ENCODE data around the gene LRRC3C.
A peak's percentile ranks its signal among the peaks of the same experiment; 100 is the strongest.
"Not testable (repeated sequence)": the region's sequence is repeated elsewhere in the genome, so short reads cannot be mapped to it uniquely, and the experiment has no call there.

The LRRC3C gene

DNA sequence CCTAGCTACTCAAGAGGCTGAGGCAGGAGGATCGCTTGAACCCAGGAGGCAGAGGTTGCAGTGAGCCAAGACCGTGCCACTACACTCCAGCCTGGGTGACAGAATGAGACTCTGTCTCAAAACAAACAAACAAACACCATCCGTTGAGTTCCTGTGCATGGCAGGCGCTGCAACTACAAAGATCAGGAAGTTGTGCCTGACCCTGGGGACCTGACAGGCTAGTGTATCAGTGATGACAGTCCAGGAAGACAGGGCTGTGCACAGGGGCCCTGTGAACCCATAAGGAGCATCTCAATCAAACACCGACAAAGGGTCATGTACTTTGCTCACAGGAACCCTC, 20.9 kb downstream of the LRRC3C start:
- not testable (repeated sequence) for DNase-seq (ENCODE audit: low read depth)

DNA sequence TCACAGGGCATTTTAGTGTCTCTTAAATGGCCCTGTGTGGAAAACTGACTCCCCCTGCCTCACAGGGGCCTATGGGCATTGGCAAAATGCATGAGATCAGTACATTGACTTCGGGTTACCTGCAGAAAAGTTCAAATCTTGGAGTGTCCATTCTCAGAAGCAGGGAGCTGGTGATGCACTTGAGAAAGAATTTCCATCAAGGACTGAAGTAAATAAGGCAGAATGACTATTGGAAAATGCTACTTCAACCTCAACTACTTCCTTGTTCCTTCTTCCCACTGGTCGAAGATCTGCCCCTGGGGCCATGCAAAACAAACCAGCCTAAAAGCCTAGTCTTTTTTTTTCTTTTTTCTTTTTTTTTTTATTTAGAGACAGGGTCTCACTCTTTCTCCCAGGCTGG, 21.5 kb downstream of the LRRC3C start:
- no peak for DNase-seq (ENCODE audit: low read depth)

DNA sequence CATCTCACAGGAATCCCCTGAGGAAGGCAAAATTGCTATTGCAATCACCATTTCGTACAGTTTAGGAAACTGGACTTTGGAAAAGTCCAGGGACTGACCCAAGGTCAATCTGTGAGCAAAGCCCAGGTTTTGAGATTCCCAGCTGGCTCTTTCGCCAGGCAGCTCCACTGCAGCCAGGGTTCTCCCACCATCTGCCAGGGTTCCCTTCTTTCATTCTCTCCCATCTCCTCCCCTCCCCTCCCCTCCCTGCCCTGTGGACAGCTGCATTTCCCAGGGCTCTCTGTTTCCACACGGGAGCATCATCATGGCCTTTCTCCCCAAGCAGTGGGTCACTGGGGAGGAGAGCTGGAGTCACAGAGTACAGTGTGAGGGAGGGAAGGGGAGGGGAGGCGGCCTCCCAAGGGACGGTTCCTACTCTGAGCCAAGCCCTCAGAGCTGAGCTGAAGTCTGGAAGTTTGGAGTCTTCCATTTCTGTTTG, 23.4 kb downstream of the LRRC3C start:
- DNase-seq (ENCODE audit: low read depth), result no peak

DNA sequence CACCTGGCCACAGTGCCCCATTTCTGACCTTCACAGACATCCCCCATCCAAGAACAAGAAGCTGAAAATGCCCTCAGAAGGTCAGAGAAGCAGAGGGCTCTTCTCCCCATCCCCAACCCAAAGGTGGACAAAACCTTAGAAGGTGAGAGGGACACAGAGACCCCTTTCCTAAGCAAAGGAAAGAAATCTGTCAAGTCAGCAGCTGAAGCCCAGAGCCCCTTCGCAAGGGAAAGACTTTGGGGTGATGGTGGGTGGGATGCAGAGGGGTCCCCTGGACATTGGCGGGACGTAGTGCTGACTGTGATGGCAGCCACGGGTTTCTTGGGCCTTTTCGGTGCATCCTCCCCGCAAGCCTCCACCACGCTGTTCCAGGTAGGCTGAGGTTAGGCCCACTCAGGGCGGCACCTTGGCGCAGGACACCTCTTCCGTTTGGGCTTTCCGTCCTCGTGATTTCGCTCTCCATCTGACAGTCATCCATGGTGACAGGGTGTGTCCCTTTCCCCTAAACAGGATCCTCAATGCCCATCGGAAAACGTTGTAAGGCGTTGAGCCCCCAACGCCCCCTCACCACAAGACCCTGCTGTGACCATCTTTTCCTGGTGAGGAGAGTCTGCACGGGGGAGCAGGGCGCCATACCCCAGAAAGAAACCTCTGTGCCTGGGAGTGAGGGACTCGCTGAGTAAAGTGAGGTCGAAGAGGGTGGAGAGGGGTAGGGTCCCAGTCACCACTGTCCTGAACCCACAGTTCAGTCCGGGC, 24.6 kb downstream of the LRRC3C start:
- DNase-seq (ENCODE audit: low read depth), result no peak

DNA sequence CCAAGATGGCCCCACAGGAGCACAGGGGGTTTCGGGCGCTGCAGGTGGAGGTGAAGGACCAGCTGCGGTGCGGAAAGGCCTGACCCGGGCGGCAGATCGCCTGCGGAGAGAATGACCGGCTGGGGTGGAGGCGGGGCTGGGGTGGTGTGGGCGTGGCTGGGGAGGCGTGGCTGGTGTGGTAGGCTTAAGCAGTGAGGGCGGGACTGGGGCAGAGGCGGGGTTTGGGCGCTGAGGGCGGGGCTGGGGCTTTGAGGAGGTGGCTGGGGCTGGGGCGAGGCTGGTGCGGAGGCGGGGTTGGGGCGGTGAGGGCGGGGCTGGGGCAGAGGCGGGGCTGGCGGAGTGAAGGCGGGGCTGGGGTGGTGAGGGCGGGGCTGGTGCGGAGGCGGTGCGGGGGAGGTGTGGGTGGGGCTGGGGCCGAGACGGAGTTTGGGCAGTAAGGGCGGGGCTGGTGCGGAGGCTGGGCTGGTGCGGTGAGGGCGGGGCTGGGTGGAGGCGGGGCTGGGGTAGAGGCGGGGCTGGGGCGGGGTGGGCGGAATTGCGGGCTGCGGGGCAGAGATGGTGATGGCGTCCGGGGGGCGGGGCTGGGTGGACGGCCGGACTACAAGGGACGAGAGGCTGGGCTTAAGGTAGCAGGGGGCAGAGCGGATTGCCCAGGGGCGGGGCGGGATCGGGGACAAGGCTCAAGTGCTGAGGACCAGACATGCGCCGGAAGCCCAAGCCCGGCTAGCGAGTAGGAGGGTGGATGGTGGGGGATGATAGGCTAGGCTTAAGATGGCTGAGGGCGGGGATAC, 25.3 kb downstream of the LRRC3C start:
- peak; percentile 81 for DNase-seq (ENCODE audit: low read depth)

DNA sequence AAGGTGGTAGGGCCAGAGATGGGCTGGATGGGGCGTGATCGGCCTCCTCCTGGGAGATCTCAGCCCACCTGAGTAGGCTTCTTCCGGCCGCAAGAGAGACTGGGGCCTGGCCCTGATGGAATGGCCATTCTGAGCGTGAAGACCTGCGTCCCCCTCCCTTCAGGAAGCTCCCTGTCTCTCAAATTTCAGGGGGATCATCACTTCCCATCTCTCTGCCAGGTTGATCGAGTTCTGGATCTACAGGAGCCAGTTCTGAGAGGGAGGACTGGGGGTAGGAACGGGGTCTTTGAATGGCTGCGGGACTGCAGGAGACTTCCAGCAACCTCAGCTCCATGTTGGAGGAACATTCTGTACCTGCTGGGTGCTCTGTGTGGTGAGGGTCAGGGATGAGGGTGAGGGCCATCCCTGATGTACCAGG, 25.9 kb downstream of the LRRC3C start:
- DNase-seq (ENCODE audit: low read depth), result no peak

DNA sequence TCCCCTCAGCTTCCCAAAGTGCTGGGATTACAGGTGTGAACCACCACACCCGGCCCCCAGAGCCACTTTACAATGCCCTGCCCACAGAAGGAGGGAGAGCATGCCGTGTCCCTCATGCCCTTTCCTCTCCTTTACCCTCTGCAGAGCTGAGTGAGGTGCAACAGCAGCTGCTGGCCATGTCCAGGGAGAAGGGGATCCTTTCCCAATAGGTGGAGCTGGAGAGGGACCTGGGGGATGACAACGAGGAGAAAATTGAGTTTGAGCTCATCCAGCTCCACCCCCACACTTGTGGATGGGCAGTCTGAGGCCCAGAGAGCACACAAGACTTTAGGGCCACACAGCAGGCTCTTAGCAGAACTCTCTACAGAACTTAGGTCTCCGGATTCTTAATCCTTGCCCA, 27.3 kb downstream of the LRRC3C start:
- DNase-seq (ENCODE audit: low read depth), result no peak

DNA sequence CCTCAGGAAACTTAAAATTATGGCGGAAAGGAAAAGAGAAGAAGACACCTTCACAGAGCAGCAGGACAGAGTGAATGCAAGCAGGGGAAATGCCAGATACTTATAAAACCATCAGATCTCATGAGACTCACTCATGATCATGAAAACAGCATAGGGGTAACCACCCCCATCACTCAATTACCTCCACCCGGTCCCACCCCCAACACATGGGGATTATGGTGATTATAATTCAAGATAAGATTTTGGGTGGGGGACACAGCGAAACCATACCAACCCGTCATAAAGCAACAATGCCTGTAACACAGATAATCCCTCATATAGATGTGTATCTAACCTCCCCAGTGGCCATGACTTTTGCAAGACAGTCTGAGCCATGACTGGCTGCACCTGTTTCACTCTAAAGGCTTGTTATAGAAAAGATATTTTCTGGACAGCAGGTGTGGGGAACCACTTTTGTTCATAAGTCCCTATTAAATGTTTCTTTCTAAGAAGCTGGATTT, 28.2 kb downstream of the LRRC3C start:
- no peak for DNase-seq (ENCODE audit: low read depth)

DNA sequence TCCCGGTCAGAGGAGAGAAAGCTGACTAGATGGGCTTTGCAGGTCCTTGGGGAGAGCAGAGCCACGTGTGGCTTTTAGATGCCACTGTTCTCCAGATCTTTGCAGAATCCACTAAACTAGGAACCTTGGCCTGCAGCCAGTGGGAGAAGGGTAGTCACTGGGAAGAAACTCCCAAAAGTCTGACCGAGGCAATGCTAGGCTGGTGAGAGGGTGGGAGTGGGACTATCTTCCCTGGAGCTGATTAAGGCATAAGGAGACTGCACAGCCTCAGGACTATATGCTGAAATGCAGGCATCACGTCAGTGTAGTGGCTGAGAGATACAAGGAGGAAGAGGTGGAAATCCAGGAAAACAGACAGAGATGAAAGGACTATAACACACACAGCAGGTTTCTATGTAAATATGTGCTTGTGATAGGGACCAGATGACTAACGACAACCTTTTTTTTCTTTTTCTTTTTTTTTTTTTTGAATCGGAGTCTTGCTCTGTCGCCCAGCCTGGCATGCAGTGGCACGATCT, 33.1 kb downstream of the LRRC3C start:
- no peak for DNase-seq (ENCODE audit: low read depth)

DNA sequence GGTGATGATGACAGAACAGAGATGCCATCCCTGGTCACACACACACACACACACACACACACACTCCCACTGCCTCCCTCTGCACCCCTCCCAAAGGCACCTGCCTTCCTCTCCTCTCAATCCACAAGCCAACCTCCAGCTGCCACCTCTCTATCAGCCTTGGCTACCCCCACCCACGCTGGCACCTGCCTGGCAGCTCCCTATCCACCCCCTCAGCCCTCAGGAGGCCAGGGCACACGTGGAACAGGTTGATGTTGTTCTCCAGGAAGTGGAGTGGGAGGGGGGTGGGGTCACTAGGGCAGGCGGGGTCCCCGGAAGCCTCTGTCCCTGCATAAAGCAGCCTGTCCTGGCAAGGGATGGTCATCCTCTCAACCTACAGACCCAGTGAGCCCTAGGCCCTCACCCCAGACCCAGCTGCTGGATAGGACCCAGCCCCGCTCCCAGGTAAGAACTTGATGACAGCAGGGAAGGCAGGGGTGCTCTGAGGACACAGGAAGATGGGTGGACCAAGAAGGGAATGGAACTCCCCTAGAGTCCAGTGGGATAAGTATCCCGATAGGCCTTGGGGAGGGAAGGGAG, 35.2 kb downstream of the LRRC3C start, which contains the start of gene GSDMA:
Gene GSDMA, plus strand, starts transcription at position 363 of the 579 bp plus-strand sequence. CDS start 2,684 bp downstream, outside the sequence.
- no peak for DNase-seq (ENCODE audit: low read depth)

DNA sequence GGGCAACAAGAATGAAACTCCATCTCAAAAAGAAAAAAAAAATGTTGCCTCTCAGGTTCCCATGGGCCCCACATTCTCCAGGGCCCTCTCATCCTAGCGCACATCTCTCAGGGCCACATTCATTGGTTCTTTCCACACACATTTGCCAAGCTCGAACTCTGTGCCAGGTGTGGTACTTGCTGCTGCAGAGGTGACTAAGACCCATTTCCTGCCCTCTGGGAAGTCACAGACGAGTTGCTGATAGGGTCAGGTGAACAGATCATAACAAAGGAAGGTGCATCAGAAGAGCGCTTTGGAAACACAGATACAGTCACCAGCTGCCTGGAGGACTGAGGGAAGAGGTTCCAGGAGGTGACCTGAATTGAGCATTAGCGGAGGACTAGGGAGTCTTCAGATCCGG, 36.3 kb downstream of the LRRC3C start:
- no peak for DNase-seq (ENCODE audit: low read depth)

DNA sequence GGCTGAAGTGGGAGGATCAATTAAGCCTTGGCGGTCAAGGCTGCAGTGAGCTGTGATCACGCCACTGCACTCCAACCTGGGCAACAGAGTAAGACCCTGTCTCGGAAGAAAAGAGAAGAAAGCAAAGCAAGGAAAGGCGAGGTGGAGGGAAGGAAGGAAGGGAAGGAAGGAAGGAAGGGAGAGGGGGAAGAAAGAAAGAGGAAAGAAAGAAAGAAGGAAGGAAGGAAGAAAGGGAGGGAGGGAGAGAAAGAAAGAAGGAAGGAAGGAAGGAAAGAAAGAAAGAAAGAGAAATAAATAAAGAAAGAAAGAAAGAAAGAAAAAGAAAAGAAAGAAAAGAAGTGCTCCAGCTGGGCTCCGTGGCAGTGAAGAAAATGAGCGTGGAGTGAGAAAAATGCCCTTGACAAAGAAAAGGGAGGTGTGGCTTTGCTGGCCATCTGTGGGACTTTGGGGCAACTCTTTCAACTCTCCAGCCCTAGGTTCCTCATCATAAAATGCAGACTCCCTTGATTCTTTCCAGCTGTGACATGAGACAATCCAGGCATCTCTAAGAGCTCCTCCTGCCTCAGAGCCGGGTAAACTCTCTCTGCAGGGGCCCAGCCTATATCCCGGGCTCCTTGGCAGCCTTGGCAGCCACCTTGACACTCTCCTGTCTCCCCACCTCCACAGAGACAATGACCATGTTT, 37.6 kb downstream of the LRRC3C start:
- DNase-seq (ENCODE audit: low read depth), result no peak

DNA sequence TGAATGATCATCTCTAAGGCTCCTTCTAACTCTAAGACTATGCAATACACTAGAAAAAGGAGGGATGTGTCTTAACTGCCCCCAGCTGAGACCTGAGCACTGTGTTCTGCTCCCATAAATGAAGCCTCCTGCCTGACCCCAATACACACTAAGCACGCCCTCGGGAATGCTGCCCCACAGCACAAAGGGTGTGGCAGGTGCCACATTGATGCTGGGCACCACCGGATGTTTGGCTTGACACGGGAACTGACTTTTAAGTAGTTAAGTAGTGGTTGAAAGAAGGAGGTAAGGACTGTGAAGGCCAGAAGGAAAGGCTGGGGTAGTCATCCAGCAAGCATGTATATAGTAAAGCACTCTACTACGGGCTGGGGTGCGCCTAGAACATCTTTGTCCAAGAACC, 39.2 kb downstream of the LRRC3C start:
- no peak for DNase-seq (ENCODE audit: low read depth)

DNA sequence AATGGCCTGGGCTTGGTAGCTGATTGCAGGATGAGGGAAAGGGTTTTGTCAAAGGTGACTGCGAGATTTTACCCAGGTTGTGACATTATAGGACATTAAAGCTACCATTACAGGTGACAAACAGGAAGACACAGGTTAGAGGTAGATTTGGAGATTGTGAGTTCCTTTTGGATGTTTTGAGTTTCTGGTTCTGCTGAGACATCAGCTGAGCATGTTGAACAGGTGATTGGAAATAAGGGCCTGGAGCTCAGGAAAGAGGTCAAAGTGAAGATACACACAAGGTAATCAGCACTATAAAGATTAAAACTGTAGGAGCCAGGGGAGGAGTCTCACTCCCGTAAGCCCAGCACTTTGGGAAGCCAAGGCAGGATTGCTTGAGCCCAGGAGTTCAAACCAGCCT, 41.2 kb downstream of the LRRC3C start:
- no peak for DNase-seq (ENCODE audit: low read depth)

DNA sequence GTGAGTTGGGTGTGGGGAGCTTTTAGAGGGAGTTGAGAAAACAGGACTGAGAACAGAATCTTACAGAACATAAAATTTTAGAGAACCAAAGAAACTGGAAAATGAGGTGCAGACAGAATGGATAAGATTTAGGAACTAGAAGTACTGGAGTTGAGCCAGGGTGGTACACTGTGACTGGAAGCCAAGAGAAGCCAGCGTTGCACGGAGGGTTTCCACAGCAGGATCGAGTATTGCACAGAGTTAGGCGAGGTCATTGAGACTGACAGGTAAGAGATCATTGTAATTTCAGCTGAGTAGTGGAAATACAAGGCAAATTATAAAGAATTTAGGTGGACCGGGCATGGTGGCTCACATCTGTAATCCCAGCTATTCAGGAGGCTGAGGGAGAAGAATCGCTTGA, 41.8 kb downstream of the LRRC3C start:
- DNase-seq (ENCODE audit: low read depth), result no peak

DNA sequence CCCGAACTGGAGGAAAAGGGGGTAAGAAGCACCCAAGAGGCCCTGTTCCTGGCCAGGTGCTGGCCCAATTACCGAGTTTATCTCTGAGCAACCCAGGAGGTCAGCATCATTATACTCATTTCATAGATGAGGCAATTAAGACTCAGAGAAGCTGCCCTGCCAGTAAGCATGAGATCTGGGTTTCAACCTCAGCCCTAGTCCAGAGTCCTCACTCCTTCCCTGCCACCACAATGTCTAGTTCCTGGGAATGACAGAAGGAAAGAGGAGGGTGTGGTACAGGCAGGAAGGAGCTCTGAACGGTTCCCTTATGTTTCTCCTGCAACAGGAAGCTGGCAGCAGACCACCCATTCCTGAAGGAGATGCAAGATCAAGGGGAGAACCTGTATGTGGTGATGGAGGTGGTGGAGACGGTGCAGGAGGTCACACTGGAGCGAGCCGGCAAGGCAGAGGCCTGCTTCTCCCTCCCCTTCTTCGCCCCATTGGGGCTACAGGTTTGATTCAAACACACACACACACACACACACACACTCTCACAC, 42.7 kb downstream of the LRRC3C start:
- no peak for DNase-seq (ENCODE audit: low read depth)

DNA sequence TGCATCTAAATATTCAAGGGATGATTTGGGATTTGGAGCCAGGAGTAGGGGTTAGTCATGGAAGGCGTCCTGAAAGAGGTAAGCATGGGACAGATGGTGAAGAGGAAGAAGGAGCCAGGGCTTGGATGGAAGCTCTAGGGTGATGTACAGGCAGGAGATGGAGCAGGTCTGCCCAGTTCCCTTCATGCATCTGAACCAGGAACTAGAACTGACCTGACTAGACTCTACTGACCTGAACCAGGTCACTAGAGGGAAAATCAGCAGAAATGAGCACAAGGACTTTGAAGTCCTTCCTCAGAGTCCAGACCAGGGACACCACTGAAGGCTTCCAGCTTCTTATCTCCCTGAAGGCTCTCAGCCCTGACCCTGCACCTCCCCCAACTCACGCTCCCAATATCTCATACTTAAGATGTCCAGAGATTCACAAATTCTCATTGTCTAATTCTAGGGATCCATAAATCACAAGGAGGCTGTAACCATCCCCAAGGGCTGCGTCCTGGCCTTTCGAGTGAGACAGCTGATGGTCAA, 43.6 kb downstream of the LRRC3C start:
- DNase-seq (ENCODE audit: low read depth), result no peak

DNA sequence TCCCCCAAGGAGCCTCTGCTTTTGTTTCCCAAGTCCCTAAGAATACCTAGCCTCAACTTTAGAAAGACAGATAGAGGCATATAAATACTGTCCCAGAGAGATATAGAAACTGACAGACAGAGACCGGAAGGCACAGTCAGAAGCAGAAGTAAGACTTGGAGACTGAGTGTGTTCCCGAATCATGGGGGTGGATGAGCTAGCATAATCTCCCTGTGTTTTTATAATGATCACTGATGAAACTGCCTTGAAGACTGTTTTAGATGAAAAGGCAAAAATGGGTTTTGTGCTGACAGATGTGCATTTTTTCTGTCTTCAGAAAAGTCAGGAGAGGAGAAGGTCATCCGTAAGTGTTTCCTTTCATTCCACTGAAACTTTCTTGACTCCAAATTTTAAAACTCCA, 44.7 kb downstream of the LRRC3C start:
- DNase-seq (ENCODE audit: low read depth), result no peak

DNA sequence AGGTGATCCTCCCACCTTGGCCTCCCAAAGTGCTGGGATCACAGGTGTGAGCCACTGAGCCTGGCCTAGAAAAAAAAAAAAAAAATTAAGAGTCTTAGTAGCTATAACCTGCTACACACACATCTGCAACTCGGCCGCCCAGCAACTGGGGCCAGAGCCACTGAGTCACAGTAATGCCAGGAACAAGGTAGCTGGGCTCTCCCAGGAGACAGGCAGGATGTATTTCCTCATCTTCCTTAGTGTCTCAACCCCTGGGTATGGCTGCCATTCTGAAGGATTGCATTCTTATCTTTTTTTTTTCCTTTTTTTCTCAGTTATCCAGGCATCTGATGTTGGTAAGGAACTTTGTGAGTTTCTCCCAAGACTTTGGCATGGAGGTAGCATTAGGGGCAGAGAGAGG, 46.0 kb downstream of the LRRC3C start:
- no peak for DNase-seq (ENCODE audit: low read depth)

DNA sequence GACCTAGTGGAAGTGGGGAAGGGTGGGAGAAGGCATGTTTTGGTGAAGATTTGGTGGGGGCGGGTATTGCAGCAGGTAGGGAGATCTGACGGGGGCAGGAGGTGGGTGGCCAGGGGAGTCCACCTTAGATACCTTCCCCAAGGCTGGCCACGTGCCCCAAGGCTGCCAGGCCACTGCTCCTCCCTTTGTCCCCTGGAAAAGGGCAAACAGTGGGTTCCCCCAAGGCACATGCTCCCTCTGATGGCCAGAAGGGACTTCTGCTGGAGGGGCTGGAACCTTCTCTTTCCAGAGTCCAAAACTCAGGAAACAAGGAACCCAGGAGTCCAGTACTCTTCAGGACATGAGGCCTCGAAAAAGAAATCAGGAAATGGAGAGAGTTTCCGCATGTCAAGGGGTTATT, 46.9 kb downstream of the LRRC3C start:
- no peak for DNase-seq (ENCODE audit: low read depth)

DNA sequence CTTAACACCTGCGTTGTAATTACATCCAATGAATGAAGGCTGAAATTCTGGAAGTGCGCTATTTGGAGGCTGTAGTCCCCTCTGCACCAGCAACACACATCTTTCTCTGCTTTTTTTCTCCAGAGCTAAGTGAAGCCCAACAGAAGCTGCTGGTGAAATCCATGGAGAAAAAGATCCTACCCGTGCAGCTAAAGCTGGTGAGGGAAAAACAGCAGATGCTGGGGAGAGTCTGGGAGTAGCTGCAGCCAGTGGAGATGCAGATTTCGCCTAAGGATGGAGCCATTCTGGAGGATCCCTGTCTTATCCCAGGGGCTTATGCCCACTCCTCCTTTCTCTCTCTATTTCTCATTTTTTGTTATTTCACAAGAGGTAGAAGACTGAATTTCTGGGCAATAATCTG, 48.3 kb downstream of the LRRC3C start:
- no peak for DNase-seq (ENCODE audit: low read depth)
